ENCODE results near the gene SUGP1.

SUGP1 gene

DNA sequence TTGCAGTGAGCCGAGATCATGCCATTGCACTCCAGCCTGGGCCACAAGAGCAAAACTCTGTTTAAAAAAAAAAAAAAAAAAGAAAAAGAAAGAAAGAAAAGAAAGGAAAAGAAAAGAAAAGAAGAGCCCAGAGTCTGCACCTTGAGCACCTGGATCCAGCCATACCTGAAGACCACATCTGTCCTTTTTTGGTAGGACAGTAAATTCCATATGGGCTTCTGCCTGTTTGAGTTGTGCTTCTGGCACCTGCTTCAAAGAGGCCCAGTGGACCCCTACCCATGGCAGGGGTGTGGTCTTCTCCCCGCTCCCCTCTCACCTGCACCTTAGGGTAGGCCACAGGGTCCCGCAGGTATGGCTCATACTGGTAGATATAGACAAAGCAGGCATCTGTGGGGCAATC, 53.0 kb downstream of the SUGP1 start:
- Histone ChIP-seq H3K9me3 (no peaks in the 10 kb centered on the region; the same call in 1 of the 2 replicates), H3K27me3 (peaks cover 9% of the 10 kb centered on the region), H3K36me3 (no peaks in the 10 kb centered on the region), H3K4me1 (peaks cover 2% of the 10 kb centered on the region; the same call in 1 of the 2 replicates), H3K4me3 (ENCODE audit: low read depth, low read length) (no peak overlapping the region)
- TF ChIP-seq, protein P1, sequence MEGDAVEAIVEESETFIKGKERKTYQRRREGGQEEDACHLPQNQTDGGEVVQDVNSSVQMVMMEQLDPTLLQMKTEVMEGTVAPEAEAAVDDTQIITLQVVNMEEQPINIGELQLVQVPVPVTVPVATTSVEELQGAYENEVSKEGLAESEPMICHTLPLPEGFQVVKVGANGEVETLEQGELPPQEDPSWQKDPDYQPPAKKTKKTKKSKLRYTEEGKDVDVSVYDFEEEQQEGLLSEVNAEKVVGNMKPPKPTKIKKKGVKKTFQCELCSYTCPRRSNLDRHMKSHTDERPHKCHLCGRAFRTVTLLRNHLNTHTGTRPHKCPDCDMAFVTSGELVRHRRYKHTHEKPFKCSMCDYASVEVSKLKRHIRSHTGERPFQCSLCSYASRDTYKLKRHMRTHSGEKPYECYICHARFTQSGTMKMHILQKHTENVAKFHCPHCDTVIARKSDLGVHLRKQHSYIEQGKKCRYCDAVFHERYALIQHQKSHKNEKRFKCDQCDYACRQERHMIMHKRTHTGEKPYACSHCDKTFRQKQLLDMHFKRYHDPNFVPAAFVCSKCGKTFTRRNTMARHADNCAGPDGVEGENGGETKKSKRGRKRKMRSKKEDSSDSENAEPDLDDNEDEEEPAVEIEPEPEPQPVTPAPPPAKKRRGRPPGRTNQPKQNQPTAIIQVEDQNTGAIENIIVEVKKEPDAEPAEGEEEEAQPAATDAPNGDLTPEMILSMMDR (IDR thresholded peaks at IDR 0.05; ENCODE audit: low read depth, low read length): no peak
- no peak for DNase-seq

DNA sequence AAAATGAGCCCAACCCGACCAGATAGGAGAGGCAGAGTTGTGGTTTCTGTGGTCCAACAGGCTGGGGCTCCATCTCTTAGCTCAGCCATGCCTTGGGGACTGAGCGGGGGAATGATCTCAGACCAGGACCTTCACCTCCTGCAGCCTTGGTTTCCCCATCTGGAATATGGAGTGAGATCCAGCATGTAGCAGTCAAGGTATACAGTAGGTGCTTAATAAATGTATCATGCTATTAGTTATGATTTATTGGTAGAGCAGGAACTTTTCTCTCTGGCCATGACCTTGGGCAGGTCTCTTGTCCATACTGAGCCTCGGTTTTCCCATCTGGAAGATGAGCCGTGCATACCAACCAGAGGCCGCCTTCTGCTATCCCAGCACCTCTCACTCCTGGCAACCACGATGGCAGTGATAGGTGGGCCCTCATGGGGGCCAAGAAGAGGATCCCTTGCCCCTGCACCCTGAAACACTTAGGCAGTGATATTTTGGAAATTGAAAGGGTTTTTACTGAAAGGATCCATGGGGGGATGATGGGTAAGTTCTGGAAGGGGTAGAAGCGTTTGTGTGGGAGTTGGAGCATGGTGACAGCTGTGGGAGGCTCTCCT, 56.3 kb downstream of the SUGP1 start:
- peaks cover 5% of the 10 kb centered on the region for H3K9me3 ChIP-seq
- TF ChIP-seq, protein P1 (IDR thresholded peaks at IDR 0.05; ENCODE audit: low read depth, low read length): no peak
- no peak for DNase-seq
- H3K36me3 ChIP-seq: no peaks in the 10 kb centered on the region
- peaks cover 6% of the 10 kb centered on the region; the same call in 1 of the 2 replicates for H3K4me1 ChIP-seq
- H3K4me3 ChIP-seq (ENCODE audit: low read depth, low read length): no peak overlapping the region
- peaks cover 14% of the 10 kb centered on the region for H3K27me3 ChIP-seq

DNA sequence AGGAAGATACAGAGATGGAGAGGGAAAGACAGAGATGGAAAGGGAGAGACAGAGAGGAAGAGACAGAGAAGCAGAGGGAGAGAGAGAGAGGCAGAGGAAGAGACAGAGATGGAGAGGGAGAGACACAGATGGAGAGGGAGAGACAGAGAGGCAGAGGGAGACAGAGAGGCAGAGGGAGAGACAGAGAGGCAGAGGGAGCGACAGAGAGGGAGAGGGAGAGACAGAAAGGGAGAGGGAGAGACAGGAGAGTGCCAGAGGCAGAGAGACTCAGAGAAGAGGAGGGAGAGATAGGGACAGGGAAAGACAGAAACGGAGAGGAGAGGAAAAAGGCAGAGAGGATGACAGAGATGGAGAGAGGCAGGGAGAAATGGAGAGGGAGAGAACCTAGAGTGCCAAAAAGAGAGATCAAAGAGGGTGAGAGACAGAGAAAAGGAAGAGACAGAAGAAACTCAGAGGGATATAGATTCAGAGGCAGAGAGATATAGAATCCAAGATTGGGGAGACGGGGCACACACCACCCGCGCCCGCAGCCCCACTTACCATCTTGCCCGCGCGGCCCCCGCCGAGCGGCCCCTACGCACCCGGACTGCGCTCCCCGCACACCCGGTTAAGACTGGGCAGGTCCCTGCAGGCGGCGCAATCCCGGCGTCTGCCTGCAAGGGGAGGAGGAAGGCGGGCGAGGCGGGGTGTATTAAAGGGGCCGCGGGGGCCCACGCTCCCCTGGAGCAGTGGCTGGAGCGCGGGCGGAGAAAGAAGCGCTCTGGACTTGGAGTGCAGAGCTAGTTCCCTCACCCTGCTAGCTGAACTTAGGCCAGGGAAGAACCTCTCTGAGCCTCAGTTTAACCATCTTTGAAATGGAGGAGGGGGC, 57.9 kb downstream of the SUGP1 start:
- DNase-seq: no peak
- peaks cover 6% of the 10 kb centered on the region; the same call in 1 of the 2 replicates for H3K4me1 ChIP-seq
- no peak overlapping the region for H3K4me3 ChIP-seq (ENCODE audit: low read depth, low read length)
- H3K36me3 ChIP-seq: no peaks in the 10 kb centered on the region
- TF ChIP-seq, protein P1 (IDR thresholded peaks at IDR 0.05; ENCODE audit: low read depth, low read length): no peak
- peaks cover 14% of the 10 kb centered on the region for H3K27me3 ChIP-seq
- peaks cover 5% of the 10 kb centered on the region for H3K9me3 ChIP-seq

DNA sequence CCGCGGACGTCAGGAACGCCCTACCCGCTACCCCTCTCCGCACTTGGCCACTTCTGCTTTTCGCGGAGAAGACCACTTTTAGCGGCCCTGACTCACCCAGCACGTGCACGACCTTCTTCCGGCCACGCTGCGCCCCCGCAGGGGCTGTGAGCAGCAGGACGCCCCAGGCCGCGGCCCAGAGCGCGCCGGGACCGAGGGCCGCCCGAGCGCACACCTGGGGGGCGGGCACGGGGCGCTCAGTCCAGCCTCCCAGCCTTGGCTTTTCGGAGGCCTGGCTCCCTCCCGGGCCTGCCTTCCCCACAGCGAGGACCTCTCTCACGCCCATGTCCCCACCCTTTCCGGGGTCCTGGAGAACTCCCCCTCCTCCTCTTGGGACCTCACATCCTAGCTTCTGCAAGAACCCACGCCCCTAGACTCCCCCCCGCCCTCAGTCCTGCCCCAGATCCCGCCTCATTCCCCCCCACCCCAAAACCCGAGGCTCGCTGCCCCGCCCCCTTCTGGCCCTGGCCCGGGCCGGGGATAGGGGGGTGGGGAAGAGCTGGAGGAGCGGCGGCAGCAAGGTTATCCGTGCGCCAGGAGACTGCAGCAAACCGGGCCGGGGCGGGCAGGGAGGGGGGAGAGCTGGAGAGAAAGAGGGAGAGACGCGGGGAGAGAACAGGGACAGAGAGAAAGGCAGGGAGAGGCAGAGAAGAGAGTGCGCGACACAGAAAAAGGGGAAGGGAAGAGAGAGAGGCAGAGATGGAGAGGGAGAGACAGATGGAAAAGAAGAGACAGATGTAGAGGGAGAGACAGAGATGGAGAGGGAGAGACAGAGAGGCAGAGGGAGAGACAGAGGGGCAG, 58.7 kb downstream of the SUGP1 start:
- TF ChIP-seq, protein P1 (IDR thresholded peaks at IDR 0.05; ENCODE audit: low read depth, low read length): no peak
- no peaks in the 10 kb centered on the region for H3K36me3 ChIP-seq
- peak; percentile 29 for DNase-seq
- no peak overlapping the region for H3K4me3 ChIP-seq (ENCODE audit: low read depth, low read length)
- peaks cover 6% of the 10 kb centered on the region; the same call in 1 of the 2 replicates for H3K4me1 ChIP-seq
- peaks cover 5% of the 10 kb centered on the region for H3K9me3 ChIP-seq
- peaks cover 14% of the 10 kb centered on the region for H3K27me3 ChIP-seq

DNA sequence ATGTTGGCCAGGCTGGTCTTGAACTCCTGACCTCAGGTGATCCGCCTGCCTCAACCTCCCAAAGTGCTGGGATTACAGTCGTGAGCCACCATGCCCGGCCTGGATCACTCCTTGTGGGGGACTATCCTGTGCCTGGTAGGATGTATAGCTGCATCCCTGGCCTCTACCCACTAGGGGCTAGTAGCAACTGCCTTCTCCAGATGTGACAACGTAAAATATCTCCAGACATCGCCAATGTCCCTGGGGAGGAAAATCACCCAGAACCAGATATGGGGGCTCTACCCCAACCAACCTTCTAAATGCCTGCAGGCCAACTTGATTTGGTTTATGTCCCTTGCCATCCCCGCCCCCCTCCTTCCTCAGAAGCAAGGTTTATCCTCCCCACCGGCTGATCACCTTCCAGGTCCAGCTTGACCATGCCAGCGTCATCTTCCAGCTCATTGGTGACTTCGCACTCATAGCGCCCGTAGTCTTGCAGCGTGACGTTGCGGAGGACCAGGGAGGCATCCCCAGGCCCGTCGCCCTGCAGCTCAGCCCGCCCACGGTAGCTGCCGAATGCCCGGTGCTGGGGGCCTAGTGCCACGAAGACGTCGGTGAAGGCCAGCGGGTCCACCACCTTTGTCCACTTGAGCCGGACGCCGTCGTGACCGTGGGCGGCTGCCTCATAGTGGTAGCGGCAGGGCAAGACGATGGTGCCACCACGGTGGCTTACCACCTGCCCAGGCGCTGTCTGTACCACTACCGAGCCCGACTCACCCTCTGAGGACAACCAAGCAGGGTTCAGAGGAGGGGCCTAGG, 59.7 kb downstream of the SUGP1 start:
- DNase-seq: no peak
- H3K9me3 ChIP-seq: peaks cover 5% of the 10 kb centered on the region
- H3K36me3 ChIP-seq: no peaks in the 10 kb centered on the region
- H3K27me3 ChIP-seq: peaks cover 14% of the 10 kb centered on the region
- H3K4me3 ChIP-seq (ENCODE audit: low read depth, low read length): no peak overlapping the region
- H3K4me1 ChIP-seq: peaks cover 6% of the 10 kb centered on the region; the same call in 1 of the 2 replicates
- TF ChIP-seq, protein P1 (IDR thresholded peaks at IDR 0.05; ENCODE audit: low read depth, low read length): no peak
